ENCODE data around the gene SLC6A5. TPM values are rescaled to one million over a fixed set of nuclear protein-coding genes. Genes with fewer than 3 reads are reported as not detected.

SLC6A5 gene
- total RNA-seq, 4 donors from 2014 or later, result not detected

GRCh38 chr11:20668844-20669819, 69.7 kb downstream of the SLC6A5 start, which contains the start of gene NELL1:
NELL1 (plus strand) TSS chr11:20669586.
- DNase-seq (ENCODE audit: low spot score in 2 of 2), result no peak
- H3K27ac ChIP-seq, result no peak within 1 kb of the TSS
- H3K36me3 ChIP-seq, result no peaks in the 10 kb centered on the region
- 0 to 2% methylated on average over 40 to 55 of the region's 93 CpGs for WGBS, 2 donors
- peaks cover 0 to 57% of the 10 kb centered on the region in 2 donors for H3K27me3 ChIP-seq
- TF ChIP-seq POLR2A (IDR thresholded peaks at IDR 0.05) (no peak), EP300 (IDR thresholded peaks at IDR 0.05) (no peak), CTCF (IDR thresholded peaks at IDR 0.05) (no peak)
- H3K4me3 ChIP-seq, result peak within 1 kb of the TSS in 1 of 4 donors; percentile 8
- H3K9me3 ChIP-seq, result peaks cover 0 to 5% (median 0%) of the 10 kb centered on the region in 4 donors
- H3K4me1 ChIP-seq, result peaks cover 0 to 26% (median 0%) of the 10 kb centered on the region in 4 donors

GRCh38 chr11:20669820-20670684, 70.6 kb downstream of the SLC6A5 start:
- DNase-seq (ENCODE audit: low spot score in 2 of 2), result no peak
- Histone ChIP-seq H3K36me3 (no peaks in the 10 kb centered on the region), H3K4me1 (peaks cover 0 to 26% (median 0%) of the 10 kb centered on the region in 4 donors), H3K27ac (no peak overlapping the region), H3K27me3 (peaks cover 0 to 60% of the 10 kb centered on the region in 2 donors), H3K4me3 (no peak overlapping the region), H3K9me3 (peaks cover 0 to 5% (median 0%) of the 10 kb centered on the region in 4 donors)
- WGBS, 2 donors, result 1 to 2% methylated on average over 27 to 56 of the region's 60 CpGs
- TF ChIP-seq EP300 (IDR thresholded peaks at IDR 0.05) (no peak), POLR2A (IDR thresholded peaks at IDR 0.05) (no peak), CTCF (IDR thresholded peaks at IDR 0.05) (no peak)

- Histone ChIP-seq H3K4me3 (no peak overlapping the region), H3K27me3 (peaks cover 0 to 60% of the 10 kb centered on the region in 2 donors), H3K27ac (no peak overlapping the region), H3K36me3 (no peaks in the 10 kb centered on the region), H3K9me3 (peaks cover 0 to 2% (median 0%) of the 10 kb centered on the region in 4 donors), H3K4me1 (peaks cover 0 to 26% (median 0%) of the 10 kb centered on the region in 4 donors)
- WGBS, 2 donors, result 2 to 4% methylated on average over 21 of the region's 21 CpGs
- no peak for DNase-seq (ENCODE audit: low spot score in 2 of 2)
- no peak for TF ChIP-seq POLR2A (IDR thresholded peaks at IDR 0.05)
- no peak for TF ChIP-seq EP300 (IDR thresholded peaks at IDR 0.05)
Measured at GRCh38 chr11:20670932-20671403, 71.6 kb downstream of the SLC6A5 start.

GRCh38 chr11:20671856-20672546, 72.6 kb downstream of the SLC6A5 start:
- 16 to 30% methylated on average over 6 of the region's 6 CpGs for WGBS, 2 donors
- no peaks in the 10 kb centered on the region for H3K36me3 ChIP-seq
- H3K9me3 ChIP-seq, result no peaks in the 10 kb centered on the region
- DNase-seq (ENCODE audit: low spot score in 2 of 2), result no peak
- H3K27ac ChIP-seq, result no peak overlapping the region
- H3K4me3 ChIP-seq, result no peak overlapping the region
- peaks cover 0 to 60% of the 10 kb centered on the region in 2 donors for H3K27me3 ChIP-seq
- peaks cover 0 to 26% (median 0%) of the 10 kb centered on the region in 4 donors for H3K4me1 ChIP-seq
- TF ChIP-seq EP300 (IDR thresholded peaks at IDR 0.05), result no peak

- 17 to 32% methylated on average over 2 of the region's 2 CpGs for WGBS, 2 donors
- H3K4me3 ChIP-seq, result no peak overlapping the region
- no peak for DNase-seq (ENCODE audit: low spot score in 2 of 2)
- peaks cover 0 to 58% of the 10 kb centered on the region in 2 donors for H3K27me3 ChIP-seq
- no peaks in the 10 kb centered on the region for H3K9me3 ChIP-seq
- H3K36me3 ChIP-seq, result no peaks in the 10 kb centered on the region
- no peak for TF ChIP-seq POLR2A (IDR thresholded peaks at IDR 0.05)
- peak in 1 of 5 experiments; percentile 12 for TF ChIP-seq CTCF (IDR thresholded peaks at IDR 0.05)
- H3K27ac ChIP-seq, result no peak overlapping the region
- peaks cover 0 to 26% (median 0%) of the 10 kb centered on the region in 4 donors for H3K4me1 ChIP-seq
Measured at GRCh38 chr11:20672575-20672974, 73.2 kb downstream of the SLC6A5 start.

Data from tibial nerve (tissue), 4 donors.